Colonic mucosa (tissue), 4 donors: ENCODE data around the gene ARMC8. TPM values are rescaled to one million over a fixed set of nuclear protein-coding genes. Genes with fewer than 3 reads are reported as not detected.

Source experiments
- DNase-seq: peaks from one replicate; pipeline ENCODE4 v3.0.0-alpha.2; 2020
- H3K27ac ChIP-seq: fragments of 200-600 bp; one replicate; pipeline ENCODE4 v1.8.0; 2021
- H3K27me3 ChIP-seq: fragments of 200-600 bp; one replicate; pipeline ENCODE4 v1.8.0; 2021
- H3K36me3 ChIP-seq: fragments of 200-600 bp; one replicate; pipeline ENCODE4 v1.8.0; 2021
- H3K4me1 ChIP-seq: fragments of 200-600 bp; one replicate; pipeline ENCODE4 v1.8.0; 2021; ENCODE audit warnings: mild to moderate bottlenecking
- H3K4me3 ChIP-seq: fragments of 200-600 bp; one replicate; pipeline ENCODE4 v1.8.0; 2021
- H3K9ac ChIP-seq, 2 donors: one replicate each; pipeline ENCODE4 v1.7.0; 2013; ENCODE audit warnings: control low read depth in 2 of 2, low read depth in 2 of 2, low read length in 2 of 2
- H3K9me3 ChIP-seq: fragments of 200-600 bp; one replicate; pipeline ENCODE4 v1.8.0; 2021
- CTCF ChIP-seq: fragments of 200-600 bp; IDR thresholded peaks from one replicate; pipeline ENCODE4 v1.8.0; 2022; ENCODE audit warnings: antibody characterized with exemption, mild to moderate bottlenecking
- intact Hi-C: fragments of 100-400 bp; cut with DNase I; formaldehyde crosslinking; loops from one replicate; pipeline ENCODE4 v1.14.1; 2022
- total RNA-seq, 2 donors: library from RNA; stranded (reverse); fragmentation: NEBNext Ultra II Directional in 1 of 2; extraction: Animal tissue kit (Norgen Biotek cat#: 25700) in 1 of 2; gene quantifications; one replicate each; pipeline ENCODE4 v1.2.1, GENCODE V29; 2021
- donor health status: healthy.
- donor health status: DM: no; HTN: no; CAD: no.
- donor health status: DM: no; HTN: no; CAD: no.

Gene ARMC8
- total RNA-seq, 2 donors from 2014 or later, result 29.9 to 35.0 TPM

- Histone ChIP-seq H3K4me3 (peak overlapping the region; percentile 97), H3K4me1 (no peaks in the 10 kb centered on the region), H3K9ac (peak overlapping the region; percentile 92 to 95), H3K9me3 (no peaks in the 10 kb centered on the region), H3K36me3 (no peaks in the 10 kb centered on the region), H3K27me3 (no peaks in the 10 kb centered on the region), H3K27ac (peak overlapping the region; percentile 96)
- no peak for DNase-seq
- no peak for TF ChIP-seq CTCF
- intact Hi-C loops, result no loop called here
These were observed 1.1 kb downstream of the ARMC8 start for GRCh38 chr3:138188013-138188730.

GRCh38 chr3:138195481-138195880, 8.4 kb downstream of the ARMC8 start:
- Histone ChIP-seq H3K4me1 (no peaks in the 10 kb centered on the region), H3K27ac (no peak overlapping the region), H3K9ac (no peak overlapping the region), H3K27me3 (no peaks in the 10 kb centered on the region), H3K36me3 (no peaks in the 10 kb centered on the region), H3K4me3 (no peak overlapping the region), H3K9me3 (no peaks in the 10 kb centered on the region)
- intact Hi-C loops, result no loop called here
- no peak for TF ChIP-seq CTCF
- no peak for DNase-seq

- no peak for DNase-seq
- H3K9ac ChIP-seq, result no peak overlapping the region
- H3K36me3 ChIP-seq, result no peaks in the 10 kb centered on the region
- H3K27ac ChIP-seq, result no peak overlapping the region
- no peak overlapping the region for H3K4me3 ChIP-seq
- intact Hi-C loops, result no loop called here
- H3K4me1 ChIP-seq, result no peaks in the 10 kb centered on the region
- TF ChIP-seq CTCF, result no peak
- H3K9me3 ChIP-seq, result no peaks in the 10 kb centered on the region
- no peaks in the 10 kb centered on the region for H3K27me3 ChIP-seq
These were observed 8.9 kb downstream of the ARMC8 start for GRCh38 chr3:138196023-138196422.

- no peak overlapping the region for H3K4me3 ChIP-seq
- H3K4me1 ChIP-seq, result no peaks in the 10 kb centered on the region
- no peak overlapping the region for H3K9ac ChIP-seq
- no peak for DNase-seq
- no peak overlapping the region for H3K27ac ChIP-seq
- H3K36me3 ChIP-seq, result no peaks in the 10 kb centered on the region
- TF ChIP-seq CTCF, result no peak
- no peaks in the 10 kb centered on the region for H3K27me3 ChIP-seq
- no peaks in the 10 kb centered on the region for H3K9me3 ChIP-seq
- intact Hi-C loops, result no loop called here
These were observed 10.0 kb downstream of the ARMC8 start for GRCh38 chr3:138197058-138197457.

GRCh38 chr3:138197524-138197923, 10.4 kb downstream of the ARMC8 start:
- Histone ChIP-seq H3K27ac (no peak overlapping the region), H3K4me1 (no peaks in the 10 kb centered on the region), H3K27me3 (no peaks in the 10 kb centered on the region), H3K9me3 (no peaks in the 10 kb centered on the region), H3K9ac (no peak overlapping the region), H3K4me3 (no peak overlapping the region), H3K36me3 (no peaks in the 10 kb centered on the region)
- DNase-seq, result no peak
- no peak for TF ChIP-seq CTCF
- intact Hi-C loops, result no loop called here
